PC-9 (cell line): ENCODE results near the gene MS4A15. TPM values are rescaled to one million over a fixed set of nuclear protein-coding genes. Genes with fewer than 3 reads are reported as not detected.

ENCODE experiments used
- BruUV-seq: library from RNA; stranded (reverse); fragments of 400-500 nt; replicated peaks from 2 replicates; lab custom pipeline; 2021; lab: Mats Ljungman, UMichigan
- CTCF ChIA-PET: fragments of 300-600 bp; sonication (Branson Sonifier 250); formaldehyde crosslinking; loops from one replicate; lab custom pipeline; 2022; ENCODE audit warnings: antibody characterized with exemption; lab: Charles Lee
- POLR2A ChIA-PET: fragments of 300-600 bp; sonication (Branson Sonifier 250); formaldehyde crosslinking; loops from one replicate; lab custom pipeline; 2022; ENCODE audit warnings: antibody characterized with exemption; ENCODE audit not compliant: unreplicated experiment; lab: Charles Lee
- DNase-seq, 2 experiments: peaks; one replicate each; pipeline versions ENCODE4 v3.0.0 to v3.0.0-alpha.2; 2015 to 2022; ENCODE audit warnings: mixed read lengths in 1 of 2
- H2AFZ ChIP-seq: fragments of 200-600 bp; sonication (generic); 2 replicates; pipeline ENCODE4 v1.8.1; 2017; ENCODE audit warnings: antibody characterized with exemption
- H3F3A ChIP-seq: fragments of 200-600 bp; sonication (generic); 2 replicates; pipeline ENCODE4 v1.8.1; 2017; ENCODE audit warnings: antibody characterized with exemption, mild to moderate bottlenecking, low read depth; ENCODE audit not compliant: insufficient read depth
- H3K27ac ChIP-seq: fragments of 200-600 bp; sonication (generic); 2 replicates; pipeline ENCODE4 v1.6.1; 2016; ENCODE audit warnings: mixed run types
- H3K27me3 ChIP-seq: fragments of 200-600 bp; sonication (generic); 2 replicates; pipeline ENCODE4 v1.6.1; 2016; ENCODE audit warnings: low read depth, mixed run types; ENCODE audit not compliant: insufficient read depth
- H3K36me3 ChIP-seq: fragments of 200-600 bp; sonication (generic); 2 replicates; pipeline ENCODE4 v1.6.1; 2016; ENCODE audit warnings: low read depth, mixed run types
- H3K4me1 ChIP-seq: fragments of 200-600 bp; sonication (generic); replicated peaks from 2 replicates; pipeline ENCODE4 v1.6.1; 2016; ENCODE audit warnings: mixed run types; ENCODE audit not compliant: insufficient read depth
- H3K4me2 ChIP-seq: fragments of 200-600 bp; sonication (generic); 2 replicates; pipeline ENCODE4 v1.6.1; 2017; ENCODE audit warnings: mixed run types
- H3K4me3 ChIP-seq: fragments of 200-600 bp; sonication (generic); 2 replicates; pipeline ENCODE4 v1.6.1; 2016; ENCODE audit warnings: mixed run types
- H3K79me2 ChIP-seq: fragments of 200-600 bp; sonication (generic); 2 replicates; pipeline ENCODE4 v1.6.1; 2017; ENCODE audit warnings: low read depth, mixed run types
- H3K9me2 ChIP-seq: fragments of 200-600 bp; sonication (generic); 2 replicates; pipeline ENCODE4 v1.8.1; 2017; ENCODE audit warnings: mild to moderate bottlenecking; ENCODE audit not compliant: insufficient read depth
- H3K9me3 ChIP-seq: fragments of 200-600 bp; sonication (generic); 2 replicates; pipeline ENCODE4 v1.8.1; 2016; ENCODE audit warnings: low read depth; ENCODE audit not compliant: insufficient read depth
- H4K20me1 ChIP-seq: fragments of 200-600 bp; sonication (generic); 2 replicates; pipeline ENCODE4 v1.8.1; 2017; ENCODE audit not compliant: insufficient read depth
- EZH2 ChIP-seq: fragments of 200-600 bp; sonication (generic); IDR thresholded peaks from 2 replicates; pipeline ENCODE4 v1.8.0; 2017; ENCODE audit warnings: antibody characterized with exemption, low read depth
- intact Hi-C: fragments of 100-400 bp; cut with micrococcal nuclease; formaldehyde crosslinking; loops from one replicate; pipeline ENCODE4 v1.10.0; 2022; ENCODE audit not compliant: unreplicated experiment
- total RNA-seq: library from RNA; stranded (reverse); gene quantifications from 2 replicates; pipeline ENCODE4 v1.2.3, GENCODE V29; 2021
- TF ChIP-seq, protein P1 (sequence below): fragments of 200-600 bp; sonication (generic); conservative IDR thresholded peaks from 2 replicates; pipeline ENCODE4 v1.6.1; 2017; ENCODE audit warnings: mixed run types, antibody characterized with exemption, mild to moderate bottlenecking, moderate library complexity

MS4A15 gene
- total RNA-seq, 1 experiment from 2014 or later = not detected

GRCh38 chr11:60743058-60743457 is 13.6 kb upstream of the MS4A15 start:
- Histone ChIP-seq H3K27me3 (peaks cover 43% of the 10 kb centered on the region), H4K20me1 (no peaks in the 10 kb centered on the region; the same call in 1 of the 2 replicates), H3K4me1 (no peaks in the 10 kb centered on the region), H3K4me3 (no peak overlapping the region), H3K36me3 (no peaks in the 10 kb centered on the region), H3K9me3 (no peaks in the 10 kb centered on the region; the same call in 1 of the 2 replicates), H2AFZ (no peak overlapping the region), H3F3A (no peaks in the 10 kb centered on the region), H3K79me2 (no peaks in the 10 kb centered on the region), H3K4me2 (no peak overlapping the region), H3K27ac (no peak overlapping the region), H3K9me2 (no peaks in the 10 kb centered on the region)
- intact Hi-C loops = no loop called here
- DNase-seq = peak in 1 of 2 experiments; percentile 33
- TF ChIP-seq, protein P1, sequence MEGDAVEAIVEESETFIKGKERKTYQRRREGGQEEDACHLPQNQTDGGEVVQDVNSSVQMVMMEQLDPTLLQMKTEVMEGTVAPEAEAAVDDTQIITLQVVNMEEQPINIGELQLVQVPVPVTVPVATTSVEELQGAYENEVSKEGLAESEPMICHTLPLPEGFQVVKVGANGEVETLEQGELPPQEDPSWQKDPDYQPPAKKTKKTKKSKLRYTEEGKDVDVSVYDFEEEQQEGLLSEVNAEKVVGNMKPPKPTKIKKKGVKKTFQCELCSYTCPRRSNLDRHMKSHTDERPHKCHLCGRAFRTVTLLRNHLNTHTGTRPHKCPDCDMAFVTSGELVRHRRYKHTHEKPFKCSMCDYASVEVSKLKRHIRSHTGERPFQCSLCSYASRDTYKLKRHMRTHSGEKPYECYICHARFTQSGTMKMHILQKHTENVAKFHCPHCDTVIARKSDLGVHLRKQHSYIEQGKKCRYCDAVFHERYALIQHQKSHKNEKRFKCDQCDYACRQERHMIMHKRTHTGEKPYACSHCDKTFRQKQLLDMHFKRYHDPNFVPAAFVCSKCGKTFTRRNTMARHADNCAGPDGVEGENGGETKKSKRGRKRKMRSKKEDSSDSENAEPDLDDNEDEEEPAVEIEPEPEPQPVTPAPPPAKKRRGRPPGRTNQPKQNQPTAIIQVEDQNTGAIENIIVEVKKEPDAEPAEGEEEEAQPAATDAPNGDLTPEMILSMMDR = no peak
- TF ChIP-seq EZH2 = no peak
- CTCF ChIA-PET = no interaction called here
- POLR2A ChIA-PET = no interaction called here
- BruUV-seq = no TSS peak

- TF ChIP-seq EZH2 = no peak
- TF ChIP-seq, protein P1 = no peak
- CTCF ChIA-PET = no interaction called here
- H3K27ac ChIP-seq = no peak overlapping the region
- POLR2A ChIA-PET = no interaction called here
- H3K9me3 ChIP-seq = no peaks in the 10 kb centered on the region; the same call in 1 of the 2 replicates
- H3K9me2 ChIP-seq = no peaks in the 10 kb centered on the region
- no peak overlapping the region for H3K4me3 ChIP-seq
- H4K20me1 ChIP-seq = no peaks in the 10 kb centered on the region; the same call in 1 of the 2 replicates
- H2AFZ ChIP-seq = no peak overlapping the region
- H3K4me1 ChIP-seq = no peaks in the 10 kb centered on the region
- H3K4me2 ChIP-seq = no peak overlapping the region
- H3K79me2 ChIP-seq = no peaks in the 10 kb centered on the region
- DNase-seq = peak in 1 of 2 experiments; percentile 19
- H3K27me3 ChIP-seq = peaks cover 39% of the 10 kb centered on the region
- no peaks in the 10 kb centered on the region for H3K36me3 ChIP-seq
- no TSS peak for BruUV-seq
- no peaks in the 10 kb centered on the region for H3F3A ChIP-seq
- intact Hi-C loops = no loop called here
Measured at GRCh38 chr11:60744114-60744513, 12.6 kb upstream of the MS4A15 start.

GRCh38 chr11:60747359-60747873 is 9.3 kb upstream of the MS4A15 start:
- no TSS peak for BruUV-seq
- DNase-seq = no peak

More at GRCh38 chr11:60747359-60747873, 9.3 kb upstream of the MS4A15 start:
- Histone ChIP-seq H2AFZ (no peak overlapping the region), H3K27me3 (peaks cover 59% of the 10 kb centered on the region), H3K36me3 (no peaks in the 10 kb centered on the region), H3K27ac (no peak overlapping the region), H3K4me3 (no peak overlapping the region), H3F3A (no peaks in the 10 kb centered on the region), H3K9me3 (no peaks in the 10 kb centered on the region; the same call in 1 of the 2 replicates), H3K9me2 (no peaks in the 10 kb centered on the region), H3K4me1 (no peaks in the 10 kb centered on the region), H3K4me2 (no peak overlapping the region), H3K79me2 (no peaks in the 10 kb centered on the region), H4K20me1 (no peaks in the 10 kb centered on the region)
- TF ChIP-seq, protein P1 = no peak
- ChIA-PET POLR2A (no interaction called here), CTCF (no interaction called here)
- intact Hi-C loops = no loop called here
